GM19025 (cell line): Measurements from ENCODE around the gene MPPE1.
"Not testable (repeated sequence)": the region's sequence is repeated elsewhere in the genome, so short reads cannot be mapped to it uniquely, and the experiment has no call there.

Experiments used
- ATAC-seq: cut with Tn5 transposase; IDR thresholded peaks from one replicate; pipeline ENCODE4 v1.9.1; 2021; ENCODE audit warnings: mild to moderate bottlenecking, low read depth, moderate library complexity; ENCODE audit not compliant: unreplicated experiment

Gene MPPE1

DNA sequence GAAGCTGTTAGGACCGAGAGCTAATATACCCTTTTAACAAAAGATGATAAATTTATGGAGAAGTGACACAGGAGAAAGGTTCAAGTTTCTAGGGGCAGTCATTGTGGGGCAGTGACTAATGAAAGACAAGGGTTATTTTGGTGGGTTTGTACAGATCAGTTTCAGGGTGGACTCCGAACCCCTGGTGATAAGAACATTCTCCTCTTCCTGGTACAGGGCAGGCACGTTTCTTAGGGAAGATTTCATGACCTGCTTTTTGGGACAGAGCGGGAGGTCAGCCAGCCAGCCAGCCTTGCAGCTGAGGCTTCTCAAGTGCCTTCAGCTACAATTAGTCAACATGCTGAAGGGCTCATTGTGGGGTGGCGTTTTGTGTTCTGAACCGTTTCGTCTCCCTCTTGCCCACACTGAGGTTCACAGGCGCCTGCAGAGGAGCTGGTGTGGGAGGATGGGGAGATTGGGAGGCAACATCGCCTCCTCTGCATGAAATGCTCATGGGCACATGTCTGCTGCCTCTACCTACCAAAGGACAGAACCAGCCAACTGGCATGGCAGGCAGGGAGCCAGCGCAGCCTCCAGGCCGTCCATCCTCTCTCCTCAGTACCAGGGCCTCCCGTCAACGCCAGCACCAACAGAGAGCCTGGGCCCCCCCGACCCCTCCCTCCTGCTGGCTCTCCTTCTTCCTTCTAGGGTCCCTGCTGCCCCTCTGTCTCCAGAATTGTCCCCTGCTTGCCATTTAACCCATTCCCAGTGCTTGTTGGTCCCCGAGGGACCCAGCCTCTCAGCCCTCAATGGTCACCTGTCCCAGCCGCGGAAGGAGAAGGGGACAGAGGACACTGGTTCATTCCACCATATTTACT lies 47.3 kb downstream of the MPPE1 start:
- ATAC-seq = no peak

DNA sequence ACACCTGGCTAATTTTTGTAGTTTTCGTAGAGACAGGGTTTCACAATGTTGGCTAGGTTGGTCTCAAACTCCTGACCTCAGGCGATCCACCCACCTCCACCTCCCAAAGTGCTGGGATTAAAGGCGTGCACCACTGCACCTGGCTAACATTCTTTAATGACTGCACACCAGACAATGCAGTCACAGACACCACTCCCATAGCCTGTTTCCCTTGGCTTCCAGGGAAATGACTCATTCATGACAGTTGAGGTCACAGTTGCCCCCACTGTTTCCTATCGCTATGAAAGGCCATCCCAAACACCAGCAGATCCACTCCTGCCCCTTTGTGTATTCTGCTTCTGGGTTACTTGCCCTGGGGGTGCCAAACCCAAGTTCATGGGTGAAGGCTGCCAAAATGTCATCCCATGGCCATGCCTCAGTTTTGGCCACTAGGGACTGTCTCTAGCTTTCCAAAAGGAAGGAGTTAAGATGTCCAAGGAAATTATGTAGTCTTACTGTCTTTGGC lies 48.2 kb downstream of the MPPE1 start:
- ATAC-seq = no peak

DNA sequence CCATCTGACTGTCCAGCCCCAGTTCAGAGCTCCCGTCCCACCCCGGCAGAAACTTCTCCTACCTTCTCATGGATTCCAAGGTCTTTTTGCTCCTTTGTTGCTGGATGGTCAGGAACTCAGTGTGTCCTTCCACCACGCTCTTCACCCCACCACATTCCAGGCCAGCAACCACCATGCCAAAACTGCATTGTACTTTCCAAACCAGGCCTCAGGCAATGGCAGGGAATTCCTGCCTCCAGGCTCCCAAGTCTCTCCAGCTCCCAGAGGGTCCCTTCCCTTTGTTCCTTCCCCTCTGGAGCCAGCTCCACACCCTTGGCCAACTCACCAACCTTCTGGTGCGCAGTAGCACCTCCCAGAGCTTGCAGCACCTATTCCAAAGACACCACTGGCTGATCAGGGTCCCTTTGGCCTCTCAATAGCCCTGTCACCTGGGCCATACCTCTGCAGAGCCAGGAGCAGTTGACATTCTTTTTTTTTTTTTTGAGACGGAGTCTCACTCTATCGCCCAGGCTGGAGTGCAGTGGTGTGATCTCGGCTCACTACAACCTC lies 48.8 kb downstream of the MPPE1 start:
- no peak for ATAC-seq

DNA sequence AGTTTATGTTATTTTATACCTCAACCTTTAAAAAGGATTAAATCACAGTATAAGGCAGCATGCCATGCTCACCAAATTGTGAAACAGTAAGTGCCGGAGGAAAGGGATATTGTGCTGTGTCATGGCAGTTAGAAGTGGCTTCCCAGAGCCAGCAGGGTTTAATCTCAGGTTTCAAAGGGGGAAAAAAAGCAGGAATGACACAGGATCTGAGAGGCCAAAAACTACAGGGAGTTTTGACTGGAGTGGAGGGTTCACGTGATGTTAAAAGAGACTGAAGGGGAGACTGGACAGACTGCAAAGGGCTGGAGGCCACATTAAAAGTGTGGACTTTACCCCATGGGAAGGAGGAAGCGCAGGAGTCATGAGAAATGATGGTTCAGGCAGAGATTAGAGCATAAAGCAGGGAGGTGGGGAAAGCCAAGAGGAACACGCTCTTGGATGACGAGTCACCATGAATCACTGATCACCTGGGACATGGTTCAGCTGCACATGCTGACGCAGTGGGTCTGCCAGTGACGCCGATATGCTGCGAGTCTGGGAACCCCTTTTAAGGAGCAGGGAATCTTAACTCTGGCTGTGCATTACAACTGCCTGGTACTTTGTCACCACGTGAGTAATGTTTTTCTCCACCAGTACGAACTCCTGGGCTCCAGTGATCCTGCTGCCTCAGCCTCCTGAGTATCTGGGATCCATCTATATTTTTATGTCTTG lies 50.8 kb downstream of the MPPE1 start:
- no peak for ATAC-seq

DNA sequence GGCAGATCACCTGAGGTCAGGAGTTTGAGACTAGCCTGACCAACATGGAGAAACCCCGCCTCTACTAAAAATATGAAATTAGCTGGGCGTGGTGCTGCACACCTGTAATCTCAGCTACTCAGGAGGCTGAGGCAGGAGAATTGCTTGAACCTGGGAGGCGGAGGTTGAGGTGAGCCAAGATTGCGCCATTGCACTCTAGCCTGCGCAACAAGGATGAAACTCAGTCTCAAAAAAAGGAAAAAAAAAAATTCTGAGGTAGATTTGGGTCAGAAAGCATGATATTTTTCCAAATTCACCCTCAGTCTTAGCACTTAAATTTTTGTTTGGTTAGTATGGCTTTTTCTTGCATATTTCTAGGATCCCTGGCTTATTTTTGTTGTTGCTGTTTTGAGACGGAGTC lies 53.6 kb downstream of the MPPE1 start:
- ATAC-seq = not testable (repeated sequence)

DNA sequence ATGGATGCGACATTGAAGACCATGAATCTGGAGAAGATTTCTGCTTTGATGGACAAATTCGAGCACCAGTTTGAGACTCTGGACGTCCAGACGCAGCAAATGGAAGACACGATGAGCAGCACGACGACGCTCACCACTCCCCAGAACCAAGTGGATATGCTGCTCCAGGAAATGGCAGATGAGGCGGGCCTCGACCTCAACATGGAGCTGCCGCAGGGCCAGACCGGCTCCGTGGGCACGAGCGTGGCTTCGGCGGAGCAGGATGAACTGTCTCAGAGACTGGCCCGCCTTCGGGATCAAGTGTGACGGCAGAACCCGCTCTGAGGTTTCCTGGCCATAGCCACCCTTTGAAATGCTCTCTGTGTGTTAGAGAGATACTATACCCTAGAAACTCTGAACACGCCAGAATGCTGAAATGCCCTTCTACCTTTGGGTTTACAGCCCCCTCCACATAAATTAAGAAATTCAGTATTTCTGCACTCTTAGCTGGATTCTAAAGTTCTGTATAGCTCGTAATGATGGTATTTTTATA lies 56.2 kb downstream of the MPPE1 start:
- ATAC-seq = no peak

DNA sequence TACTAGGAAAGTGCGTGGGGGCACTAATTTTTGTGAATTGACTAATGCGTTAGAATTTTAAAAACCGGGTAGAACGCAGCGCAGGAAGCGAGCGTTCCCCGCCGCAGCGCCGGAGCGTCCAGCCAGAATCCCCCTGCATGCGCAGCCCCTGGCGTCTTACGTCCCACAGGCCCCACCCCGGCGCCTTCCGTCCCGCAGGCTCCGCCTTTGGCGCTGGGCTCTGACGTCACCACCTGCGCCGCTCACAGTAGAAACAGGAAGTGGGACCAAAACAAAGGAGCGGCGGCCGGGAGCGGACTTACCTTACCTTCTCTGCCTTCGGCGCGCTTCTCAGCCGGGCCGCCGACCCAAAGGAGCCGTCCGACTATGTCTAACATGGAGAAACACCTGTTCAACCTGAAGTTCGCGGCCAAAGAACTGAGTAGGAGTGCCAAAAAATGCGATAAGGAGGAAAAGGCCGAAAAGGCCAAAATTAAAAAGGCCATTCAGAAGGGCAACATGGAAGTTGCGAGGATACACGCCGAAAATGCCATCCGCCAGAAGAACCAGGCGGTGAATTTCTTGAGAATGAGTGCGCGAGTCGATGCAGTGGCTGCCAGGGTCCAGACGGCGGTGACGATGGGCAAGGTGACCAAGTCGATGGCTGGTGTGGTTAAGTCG lies 56.8 kb downstream of the MPPE1 start, which contains the start of gene CHMP1B:
Gene CHMP1B, plus strand, starts transcription at position 268 of the 660 bp plus-strand sequence. Its CDS starts 99 bp downstream, at position 367.
- peak; percentile 98 for ATAC-seq

DNA sequence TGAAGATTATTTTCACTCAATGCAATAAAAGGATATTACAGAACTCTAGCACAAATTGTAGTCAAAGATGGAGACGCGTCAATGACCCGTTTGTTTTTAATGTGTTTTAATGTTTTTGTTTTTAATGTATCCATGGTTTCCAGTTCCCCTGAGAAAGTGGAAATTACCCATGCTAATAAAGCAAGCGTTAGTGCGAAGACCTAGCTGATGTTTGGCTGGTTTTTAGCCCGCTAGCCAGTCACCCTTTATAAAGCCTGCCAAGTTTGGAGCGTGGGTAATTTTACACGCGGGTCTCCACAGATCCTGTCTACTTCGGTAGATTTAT lies 57.3 kb downstream of the MPPE1 start:
- no peak for ATAC-seq

DNA sequence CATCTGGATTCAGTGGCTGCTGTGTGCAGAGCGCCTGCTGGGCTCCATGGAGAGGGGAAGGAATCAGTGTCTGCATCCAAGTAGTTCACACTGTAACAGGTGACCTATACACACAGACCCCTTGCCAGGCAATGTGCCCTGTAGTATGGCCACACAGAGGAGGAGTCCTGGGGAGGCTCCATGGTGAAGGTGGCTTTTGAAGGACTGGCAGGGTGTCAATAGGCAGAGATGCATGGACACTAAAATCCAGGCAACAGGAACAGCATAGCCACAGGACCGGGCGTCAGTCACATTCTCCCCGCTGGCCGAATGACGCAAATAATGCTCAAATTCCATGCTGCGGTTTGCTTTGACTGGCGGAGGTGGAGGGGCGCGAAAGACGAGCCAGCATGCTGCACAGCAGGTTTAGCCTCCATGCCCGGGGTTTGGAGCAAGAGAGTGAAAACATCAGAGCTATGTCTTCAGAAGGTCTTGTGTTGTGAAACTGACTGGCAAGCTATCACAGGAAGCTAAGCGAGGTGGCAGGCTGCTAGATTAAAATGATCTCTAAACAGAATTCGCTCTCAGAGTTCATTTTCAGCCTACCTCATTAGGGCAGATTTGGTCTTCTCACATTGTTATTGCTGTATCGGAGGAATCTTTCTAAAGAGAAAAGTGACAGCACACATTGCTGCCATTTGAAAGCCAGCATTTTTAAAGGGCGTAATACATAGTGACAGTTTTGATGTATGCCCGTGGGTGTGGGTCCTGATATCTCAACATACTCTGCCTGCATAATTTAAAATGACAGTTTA lies 58.1 kb downstream of the MPPE1 start:
- no peak for ATAC-seq

DNA sequence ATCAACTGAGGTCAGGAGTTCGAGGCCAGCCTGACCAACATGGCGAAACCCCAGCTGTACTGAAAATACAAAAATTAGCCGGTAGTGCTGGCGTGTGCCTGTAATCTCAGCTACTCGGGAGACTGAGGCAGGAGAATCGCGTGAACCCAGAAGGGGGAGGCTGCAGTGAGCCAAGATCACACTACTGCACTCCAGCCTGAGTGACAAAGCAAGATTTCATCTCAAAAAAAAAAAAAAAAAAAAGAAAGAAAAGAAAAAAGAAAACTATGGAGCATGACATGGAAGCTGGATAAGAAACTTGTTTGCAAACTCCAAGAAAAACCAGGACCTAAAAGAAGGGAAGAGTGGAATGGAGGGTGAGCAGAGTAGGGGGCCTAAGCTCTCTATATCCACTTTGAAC lies 58.8 kb downstream of the MPPE1 start:
- ATAC-seq = no peak

DNA sequence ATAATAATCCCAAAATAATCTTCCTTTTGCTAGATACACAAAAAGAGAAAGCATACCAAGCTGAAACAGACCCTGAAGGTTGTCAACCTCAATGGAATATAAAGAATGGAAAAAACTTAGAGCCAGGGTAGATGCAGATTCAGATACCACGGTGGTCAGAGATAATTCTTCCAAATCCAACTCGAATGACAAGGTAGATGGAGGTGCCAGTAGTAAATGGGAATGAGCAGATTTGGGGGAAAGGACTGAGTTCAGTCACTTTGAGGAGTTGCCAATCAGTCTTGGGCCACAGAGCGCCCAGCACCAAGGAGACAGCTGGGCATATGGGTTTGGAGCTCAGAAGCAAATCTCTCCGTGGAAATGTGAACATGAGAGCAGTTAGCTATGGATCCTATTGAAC lies 60.3 kb downstream of the MPPE1 start:
- ATAC-seq = no peak

DNA sequence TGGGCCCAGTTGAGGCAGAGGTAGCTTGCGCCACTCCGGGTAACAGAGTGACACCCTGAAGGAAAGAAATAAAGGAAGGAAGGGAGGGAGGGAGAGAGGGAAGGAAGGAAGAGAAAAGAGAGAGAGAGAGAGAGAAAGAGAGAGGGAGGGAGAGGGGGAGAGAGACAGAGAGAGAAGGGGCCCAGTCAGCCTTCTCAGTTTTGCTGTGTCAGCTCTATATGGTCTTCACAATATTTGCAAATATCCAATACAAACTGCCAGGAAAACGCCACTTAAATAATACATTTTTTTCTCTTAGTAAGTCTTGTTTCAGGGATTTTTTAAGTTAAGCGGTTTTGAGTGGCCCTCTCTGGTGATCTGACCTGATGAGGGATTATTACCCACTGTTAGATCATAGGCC lies 62.5 kb downstream of the MPPE1 start:
- ATAC-seq = no peak

DNA sequence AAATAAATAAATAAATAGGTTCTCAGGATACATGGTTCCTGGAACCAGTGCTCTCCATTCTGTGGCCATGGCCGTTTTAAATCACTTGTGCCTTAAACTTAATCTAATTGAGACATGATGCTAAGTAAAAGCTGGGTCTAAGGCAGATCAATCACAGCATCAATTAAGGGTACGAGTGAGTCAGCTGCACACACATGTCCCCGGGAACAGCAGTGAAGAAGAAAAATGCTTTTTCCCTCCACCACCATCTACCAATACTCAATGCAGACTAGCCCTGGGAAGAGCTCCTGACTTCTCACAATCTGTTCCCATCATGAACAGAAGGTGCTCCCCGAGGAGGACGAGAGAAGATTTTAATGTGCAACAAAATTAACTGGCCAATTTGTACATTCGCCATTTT lies 63.7 kb downstream of the MPPE1 start:
- ATAC-seq = no peak

DNA sequence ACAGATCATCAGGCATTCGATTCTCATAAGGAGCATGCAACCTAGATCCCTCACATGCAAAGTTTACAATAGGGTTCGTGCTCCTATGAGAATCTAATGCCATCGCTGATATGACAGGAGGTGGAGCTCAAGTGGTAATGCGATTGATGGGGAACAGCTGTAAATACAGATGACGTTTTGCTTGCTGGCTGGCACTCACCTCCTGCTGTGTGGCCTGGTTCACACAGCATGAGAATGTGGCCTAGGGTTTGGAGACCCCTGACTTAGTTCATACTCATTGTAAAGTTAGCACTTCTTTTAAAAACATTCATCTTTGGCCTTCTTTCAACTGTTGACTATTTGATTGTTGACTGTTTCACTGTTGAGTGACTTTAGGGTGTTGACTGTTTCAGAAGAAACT lies 65.6 kb downstream of the MPPE1 start:
- ATAC-seq = no peak

DNA sequence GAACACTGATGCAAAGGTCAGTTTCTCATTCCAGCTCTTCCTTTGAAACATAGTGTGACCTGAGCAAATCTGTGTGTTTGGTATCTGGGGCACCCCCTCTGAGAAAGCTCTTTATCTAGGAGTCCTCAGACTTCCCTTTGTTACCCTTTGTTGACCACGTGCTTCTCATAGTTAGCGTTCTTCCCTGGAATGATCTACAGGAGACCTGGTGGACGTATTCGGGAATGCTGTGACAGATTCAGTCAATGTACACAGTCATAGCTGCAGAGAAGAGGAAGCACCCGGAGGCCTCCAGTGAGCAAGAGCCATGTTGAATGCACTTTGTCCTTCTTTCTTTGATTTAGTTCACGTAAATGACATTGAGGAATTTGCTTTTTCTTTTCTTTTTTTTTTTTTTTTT lies 67.6 kb downstream of the MPPE1 start:
- no peak for ATAC-seq

DNA sequence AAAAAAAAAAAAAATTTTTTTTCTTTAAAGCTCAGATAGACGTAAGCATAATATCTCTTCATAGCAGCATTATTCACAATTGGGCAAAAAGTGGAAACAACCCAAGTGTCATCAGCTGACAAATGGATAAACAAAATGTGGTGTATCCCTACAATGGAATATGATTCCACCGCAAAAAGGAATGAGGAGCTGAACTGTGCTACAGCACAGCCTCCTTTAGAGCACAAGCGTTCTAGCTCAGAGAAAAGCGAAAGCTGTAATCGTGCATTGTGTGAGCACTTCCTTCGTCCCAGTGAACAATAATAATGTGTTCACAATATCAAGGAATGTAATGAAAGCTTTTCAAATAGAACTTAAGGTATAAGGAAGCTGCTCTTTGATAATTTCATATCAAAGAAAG lies 68.6 kb downstream of the MPPE1 start:
- ATAC-seq = no peak

DNA sequence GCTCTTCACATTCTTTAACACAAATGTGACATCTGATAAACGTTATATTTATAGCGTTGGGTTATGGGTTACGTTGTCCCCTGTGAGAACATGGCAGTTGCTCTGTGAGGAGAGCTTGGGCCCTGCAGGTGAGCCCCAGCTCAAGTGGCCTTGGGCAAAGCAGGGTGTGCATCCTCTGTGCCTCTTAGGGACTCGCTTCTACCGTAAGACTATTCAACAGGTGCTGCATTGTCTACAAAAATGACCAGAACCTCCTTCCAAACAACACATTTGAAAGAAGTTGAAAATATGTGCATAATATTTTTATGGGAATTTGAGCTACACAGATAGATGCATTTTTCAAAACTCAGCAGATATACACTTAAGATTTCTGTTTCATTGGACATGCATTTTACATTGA lies 73.3 kb downstream of the MPPE1 start:
- ATAC-seq = no peak
